HUDEP-2 (cell line): ENCODE data around the gene RBM20.
"Not testable (repeated sequence)": the region's sequence is repeated elsewhere in the genome, so short reads cannot be mapped to it uniquely, and the experiment has no call there.

Experiments used
- DNase-seq, 76 experiments: peaks; one replicate each; lab custom pipeline; 2025; ENCODE audit not compliant: unreplicated experiment in 76 of 76; lab: John Stamatoyannopoulos, UW

The RBM20 gene

GRCh38 chr10:110625356-110625894 lies 18.7 kb upstream of the RBM20 start:
- DNase-seq, result no peak

- no peak for DNase-seq
Observed at GRCh38 chr10:110625951-110626855, 17.9 kb upstream of the RBM20 start.

GRCh38 chr10:110628161-110628560 lies 16.0 kb upstream of the RBM20 start:
- DNase-seq, result no peak

- no peak for DNase-seq
Observed at GRCh38 chr10:110629680-110630191, 14.4 kb upstream of the RBM20 start.

- no peak for DNase-seq
Observed at GRCh38 chr10:110631934-110632333, 12.2 kb upstream of the RBM20 start.

GRCh38 chr10:110632591-110633215 lies 11.4 kb upstream of the RBM20 start:
- DNase-seq, result no peak

GRCh38 chr10:110634527-110635209 lies 9.5 kb upstream of the RBM20 start:
- no peak for DNase-seq

- DNase-seq, result no peak
Observed at GRCh38 chr10:110636572-110636931, 7.6 kb upstream of the RBM20 start.

- no peak for DNase-seq
Observed at GRCh38 chr10:110636932-110637557, 7.1 kb upstream of the RBM20 start.

GRCh38 chr10:110637558-110638053 lies 6.5 kb upstream of the RBM20 start:
- no peak for DNase-seq

GRCh38 chr10:110638319-110638718 lies 5.8 kb upstream of the RBM20 start:
- DNase-seq, result no peak

- not testable (repeated sequence) for DNase-seq
Observed at GRCh38 chr10:110639046-110639445, 5.1 kb upstream of the RBM20 start.

- not testable (repeated sequence) for DNase-seq
Observed at GRCh38 chr10:110639858-110640257, 4.3 kb upstream of the RBM20 start.

- DNase-seq, result no peak
Observed at GRCh38 chr10:110641256-110641655, 2.9 kb upstream of the RBM20 start.

GRCh38 chr10:110642204-110643034 lies 1.7 kb upstream of the RBM20 start:
- DNase-seq, result no peak

GRCh38 chr10:110643035-110643652 lies 992 bp upstream of the RBM20 start:
- DNase-seq, result no peak

GRCh38 chr10:110644598-110645462 lies 694 bp downstream of the RBM20 start:
- DNase-seq, result no peak

- no peak for DNase-seq
Observed at GRCh38 chr10:110646417-110647135, 2.4 kb downstream of the RBM20 start.
